Stomach (tissue), 4 donors: Measurements from ENCODE around the gene NXPH2.

ENCODE experiments used
- EP300 ChIP-seq: sonication (generic); formaldehyde crosslinking; IDR thresholded peaks from one replicate; pipeline ENCODE4 v1.6.1; 2017; ENCODE audit warnings: antibody characterized with exemption
- POLR2AphosphoS5 ChIP-seq, 3 donors: sonication (generic); formaldehyde crosslinking; IDR thresholded peaks; one replicate each; pipeline ENCODE4 v1.6.1; 2016; ENCODE audit warnings: antibody characterized with exemption in 3 of 3
- TF ChIP-seq, protein P1 (sequence below), 7 experiments: fragments of 450-650 bp in 4 of 7; fragments of 200-600 bp in 3 of 7; sonication (generic) in 3 of 7; IDR thresholded peaks; one replicate each; pipeline ENCODE4 v1.5.1; 2016 to 2019; ENCODE audit warnings: antibody characterized with exemption in 7 of 7, control low read depth in 2 of 7, mild to moderate bottlenecking in 1 of 7

DNA sequence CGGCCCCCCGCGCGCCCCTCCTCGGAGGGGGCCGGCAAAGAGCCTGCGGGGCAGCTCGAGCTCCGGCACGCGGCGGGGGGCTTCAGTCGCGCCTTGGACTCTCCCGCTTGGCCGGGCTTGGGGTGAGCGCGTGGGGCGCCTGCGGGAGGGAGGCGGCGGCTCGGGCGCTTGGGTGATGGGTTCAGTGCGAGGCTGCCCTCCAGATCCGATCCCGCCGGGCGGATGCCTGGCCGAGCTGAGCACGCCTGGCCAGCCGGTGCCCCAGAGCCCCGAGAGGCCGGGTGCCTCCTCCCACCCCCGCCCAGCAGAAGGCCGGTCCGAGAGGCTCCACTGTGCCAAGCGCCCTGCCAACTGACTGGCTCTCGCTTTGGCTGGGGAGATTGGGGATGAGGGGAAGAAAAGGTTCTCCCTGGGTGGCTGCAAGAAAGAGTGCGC, 273 bp upstream of the NXPH2 start:
- TF ChIP-seq, protein P1, sequence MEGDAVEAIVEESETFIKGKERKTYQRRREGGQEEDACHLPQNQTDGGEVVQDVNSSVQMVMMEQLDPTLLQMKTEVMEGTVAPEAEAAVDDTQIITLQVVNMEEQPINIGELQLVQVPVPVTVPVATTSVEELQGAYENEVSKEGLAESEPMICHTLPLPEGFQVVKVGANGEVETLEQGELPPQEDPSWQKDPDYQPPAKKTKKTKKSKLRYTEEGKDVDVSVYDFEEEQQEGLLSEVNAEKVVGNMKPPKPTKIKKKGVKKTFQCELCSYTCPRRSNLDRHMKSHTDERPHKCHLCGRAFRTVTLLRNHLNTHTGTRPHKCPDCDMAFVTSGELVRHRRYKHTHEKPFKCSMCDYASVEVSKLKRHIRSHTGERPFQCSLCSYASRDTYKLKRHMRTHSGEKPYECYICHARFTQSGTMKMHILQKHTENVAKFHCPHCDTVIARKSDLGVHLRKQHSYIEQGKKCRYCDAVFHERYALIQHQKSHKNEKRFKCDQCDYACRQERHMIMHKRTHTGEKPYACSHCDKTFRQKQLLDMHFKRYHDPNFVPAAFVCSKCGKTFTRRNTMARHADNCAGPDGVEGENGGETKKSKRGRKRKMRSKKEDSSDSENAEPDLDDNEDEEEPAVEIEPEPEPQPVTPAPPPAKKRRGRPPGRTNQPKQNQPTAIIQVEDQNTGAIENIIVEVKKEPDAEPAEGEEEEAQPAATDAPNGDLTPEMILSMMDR (IDR thresholded peaks at IDR 0.05): no peak
- TF ChIP-seq POLR2AphosphoS5 (IDR thresholded peaks at IDR 0.05) (no peak), EP300 (no peak)
